ENCODE results near the gene MYF6. TPM values are rescaled to one million over a fixed set of nuclear protein-coding genes. Genes with fewer than 3 reads are reported as not detected.
"Not testable (repeated sequence)": the region's sequence is repeated elsewhere in the genome, so short reads cannot be mapped to it uniquely, and the experiment has no call there.

Gene MYF6
- total and polyA plus RNA-seq, 2 donors from 2014 or later, result not detected

DNA sequence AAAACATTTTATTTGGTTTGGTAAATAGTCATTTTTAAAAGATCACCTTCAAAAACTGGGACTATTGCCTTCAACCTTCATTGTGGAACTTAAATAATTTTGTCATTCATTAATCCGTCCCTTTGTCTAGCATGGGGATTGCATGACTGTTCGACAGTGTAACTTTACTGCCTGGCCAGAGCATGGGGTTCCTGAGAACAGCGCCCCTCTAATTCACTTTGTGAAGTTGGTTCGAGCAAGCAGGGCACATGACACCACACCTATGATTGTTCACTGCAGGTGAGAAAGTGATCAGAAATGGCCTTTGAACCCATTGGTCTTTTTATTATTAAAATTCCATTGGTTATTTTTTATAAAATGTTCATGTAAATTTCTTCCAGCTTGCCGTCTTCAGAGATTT lies 37.2 kb upstream of the MYF6 start:
- Histone ChIP-seq H3K27ac (ENCODE audit: low read depth in 2 of 2, low read length in 2 of 2) (no peak overlapping the region), H3K4me3 (ENCODE audit: low read length in 3 of 3) (no peak overlapping the region), H3K27me3 (ENCODE audit: control insufficient read depth, insufficient read depth, low read length) (no peaks in the 10 kb centered on the region), H3K36me3 (ENCODE audit: control insufficient read depth in 2 of 3, insufficient read depth in 3 of 3, low read length in 3 of 3) (no peaks in the 10 kb centered on the region), H3K4me1 (ENCODE audit: control insufficient read depth in 2 of 3, insufficient read depth in 2 of 3, low read depth in 1 of 3, low read length in 3 of 3) (no peaks in the 10 kb centered on the region), H3K9me3 (ENCODE audit: control insufficient read depth in 2 of 3, insufficient read depth in 1 of 3, low read length in 3 of 3) (no peaks in the 10 kb centered on the region), H3K9ac (ENCODE audit: low read length in 3 of 3) (no peak overlapping the region)
- TF ChIP-seq CTCF (IDR thresholded peaks at IDR 0.05; ENCODE audit: borderline replicate concordance, extremely low read depth, insufficient read depth), result no peak
- DNase-seq (no peak), FAIRE-seq (no peak)
- intact Hi-C loops (cut with DNase I), result no loop called here

DNA sequence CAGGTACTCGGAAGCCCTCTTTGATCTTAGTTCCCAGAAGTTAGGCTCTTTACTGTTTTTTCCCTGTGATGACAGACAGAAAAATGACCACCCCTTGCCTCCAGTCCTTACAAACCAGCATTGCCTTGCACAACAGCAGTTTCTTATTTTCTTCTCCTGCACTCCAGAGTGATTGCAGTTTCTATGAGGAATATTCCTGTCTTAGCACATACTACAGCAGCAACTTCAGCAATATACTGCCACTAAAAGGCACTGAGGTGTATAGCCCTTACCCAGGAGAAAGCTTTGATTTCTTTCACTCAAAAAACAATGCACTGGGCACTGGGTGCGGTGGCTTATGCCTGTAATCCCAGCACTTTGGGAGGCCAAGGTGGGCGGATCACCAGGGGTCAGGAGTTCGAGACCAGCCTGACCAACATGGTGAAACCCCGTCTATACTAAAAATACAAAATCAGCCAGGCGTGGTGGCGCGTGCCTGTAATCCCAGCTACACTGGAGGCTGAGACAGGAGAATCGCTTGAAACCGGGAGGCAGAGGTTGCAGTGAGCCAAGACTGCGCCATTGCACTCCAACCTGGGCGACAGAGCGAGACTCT lies 31.3 kb upstream of the MYF6 start:
- H3K36me3 ChIP-seq (ENCODE audit: control insufficient read depth in 2 of 3, insufficient read depth in 3 of 3, low read length in 3 of 3); intact Hi-C loops (cut with DNase I); H3K27ac ChIP-seq (ENCODE audit: low read depth in 2 of 2, low read length in 2 of 2); H3K9me3 ChIP-seq (ENCODE audit: control insufficient read depth in 2 of 3, insufficient read depth in 1 of 3, low read length in 3 of 3); H3K27me3 ChIP-seq (ENCODE audit: control insufficient read depth, insufficient read depth, low read length); H3K9ac ChIP-seq (ENCODE audit: low read length in 3 of 3); FAIRE-seq; H3K4me3 ChIP-seq (ENCODE audit: low read length in 3 of 3); H3K4me1 ChIP-seq (ENCODE audit: control insufficient read depth in 2 of 3, insufficient read depth in 2 of 3, low read depth in 1 of 3, low read length in 3 of 3): not testable (repeated sequence)
- DNase-seq, result peak in 1 of 5 donors; percentile 29

DNA sequence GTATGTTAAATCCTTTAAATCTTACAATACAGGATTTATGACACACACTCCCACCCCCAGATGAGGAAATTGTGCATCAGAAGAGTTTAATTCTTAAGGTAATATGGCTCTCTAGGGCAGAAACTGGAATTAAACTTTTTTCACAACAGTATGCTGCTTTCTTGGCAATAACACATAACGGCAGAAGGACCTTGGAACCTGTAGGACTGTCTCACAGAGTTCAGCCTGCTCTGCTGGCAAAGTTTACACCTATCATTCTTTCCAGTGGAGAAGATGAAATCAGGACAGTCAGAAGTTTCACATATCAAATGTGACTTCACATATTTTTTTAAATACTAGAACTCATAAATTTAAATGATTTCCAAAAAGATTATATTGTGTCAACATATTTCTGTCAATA lies 30.6 kb upstream of the MYF6 start:
- no peak overlapping the region for H3K9ac ChIP-seq (ENCODE audit: low read length in 3 of 3)

GRCh38 chr12:80677994-80678393 lies 29.4 kb upstream of the MYF6 start:
- Histone ChIP-seq H3K27me3 (ENCODE audit: control insufficient read depth, insufficient read depth, low read length) (no peaks in the 10 kb centered on the region), H3K4me3 (ENCODE audit: low read length in 3 of 3) (no peak overlapping the region), H3K36me3 (ENCODE audit: control insufficient read depth in 2 of 3, insufficient read depth in 3 of 3, low read length in 3 of 3) (no peaks in the 10 kb centered on the region), H3K27ac (ENCODE audit: low read depth in 2 of 2, low read length in 2 of 2) (no peak overlapping the region), H3K4me1 (ENCODE audit: control insufficient read depth in 2 of 3, insufficient read depth in 2 of 3, low read depth in 1 of 3, low read length in 3 of 3) (no peaks in the 10 kb centered on the region), H3K9me3 (ENCODE audit: control insufficient read depth in 2 of 3, insufficient read depth in 1 of 3, low read length in 3 of 3) (no peaks in the 10 kb centered on the region), H3K9ac (ENCODE audit: low read length in 3 of 3) (no peak overlapping the region)
- intact Hi-C loops (cut with DNase I), result no loop called here
- no peak for DNase-seq
- FAIRE-seq, result no peak
- TF ChIP-seq CTCF (IDR thresholded peaks at IDR 0.05; ENCODE audit: borderline replicate concordance, extremely low read depth, insufficient read depth), result no peak

More for the DNA sequence above, 30.6 kb upstream of the MYF6 start:
- no peaks in the 10 kb centered on the region for H3K36me3 ChIP-seq (ENCODE audit: control insufficient read depth in 2 of 3, insufficient read depth in 3 of 3, low read length in 3 of 3)
- no peak for TF ChIP-seq CTCF (IDR thresholded peaks at IDR 0.05; ENCODE audit: borderline replicate concordance, extremely low read depth, insufficient read depth)
- H3K9me3 ChIP-seq (ENCODE audit: control insufficient read depth in 2 of 3, insufficient read depth in 1 of 3, low read length in 3 of 3), result no peaks in the 10 kb centered on the region
- no peak overlapping the region for H3K4me3 ChIP-seq (ENCODE audit: low read length in 3 of 3)
- no peaks in the 10 kb centered on the region for H3K27me3 ChIP-seq (ENCODE audit: control insufficient read depth, insufficient read depth, low read length)
- no peak for FAIRE-seq
- H3K27ac ChIP-seq (ENCODE audit: low read depth in 2 of 2, low read length in 2 of 2), result no peak overlapping the region
- DNase-seq, result no peak
- intact Hi-C loops (cut with DNase I), result no loop called here
- no peaks in the 10 kb centered on the region for H3K4me1 ChIP-seq (ENCODE audit: control insufficient read depth in 2 of 3, insufficient read depth in 2 of 3, low read depth in 1 of 3, low read length in 3 of 3)
